Measurements from ENCODE around the gene PEAK1. TPM values are rescaled to one million over a fixed set of nuclear protein-coding genes. Genes with fewer than 3 reads are reported as not detected.

Gene PEAK1
- polyA plus RNA-seq, 2 of the 4 experiments (the other 2 are of a cell fraction) = 7.5 to 13.7 TPM

DNA sequence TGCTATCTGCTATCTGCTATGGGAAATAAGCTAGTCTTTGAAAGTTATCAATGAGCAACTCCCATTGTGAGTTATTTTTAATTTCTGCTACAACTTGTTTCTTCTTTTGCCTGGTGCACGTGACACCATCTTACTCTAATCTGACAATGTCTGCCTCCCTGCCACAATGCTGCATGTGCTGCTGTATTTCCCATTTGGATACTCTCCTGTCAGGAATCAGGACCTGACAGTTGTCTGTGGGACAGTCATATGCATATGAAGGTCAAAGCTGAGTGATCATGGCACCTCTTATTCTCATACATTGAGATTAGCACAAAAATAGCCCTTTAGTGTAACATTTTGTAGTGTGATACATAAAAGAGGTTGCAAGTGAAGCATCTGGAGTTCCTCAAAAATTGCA, 46.6 kb upstream of the PEAK1 start:
- no peak for ATAC-seq
- POLR2A ChIA-PET = no interaction called here
- no peak for DNase-seq (ENCODE audit: low read depth in 1 of 2, low spot score in 1 of 2)
- no peaks in the 10 kb centered on the region for H3K9me3 ChIP-seq
- H3K4me3 ChIP-seq = no peak overlapping the region
- no peak overlapping the region for H3K27ac ChIP-seq
- FAIRE-seq = no peak
- CTCF ChIA-PET = interaction anchor here (0.8 kb wide), 1 partner anchor 40 kb away, joined by 3 read pairs; no protein-coding TSS in a partner anchor
- H3K4me1 ChIP-seq = peaks cover 15% of the 10 kb centered on the region
- H3K4me2 ChIP-seq = no peak overlapping the region
- 94% methylated on average over 1 of the region's 1 CpG for WGBS (ENCODE audit: missing lambda C conversion rate)
- TF ChIP-seq KDM1A (IDR thresholded peaks at IDR 0.05; ENCODE audit: low read depth) = no peak
- TF ChIP-seq NR3C1 (IDR thresholded peaks at IDR 0.05) = no peak
- no peak for TF ChIP-seq JUNB (IDR thresholded peaks at IDR 0.05)
- TF ChIP-seq SMC3 (IDR thresholded peaks at IDR 0.05) = no peak
- TF ChIP-seq FOSB (CRISPR knock-in tag; IDR thresholded peaks at IDR 0.05) = no peak
- TF ChIP-seq HDAC2 (IDR thresholded peaks at IDR 0.05) = no peak
- no peak for TF ChIP-seq RCOR1 (IDR thresholded peaks at IDR 0.05; ENCODE audit: low read depth, low read length)
- no peak for TF ChIP-seq PHF8 (IDR thresholded peaks at IDR 0.05; ENCODE audit: borderline replicate concordance, low read depth)
- TF ChIP-seq HOXA7 (CRISPR knock-in tag; IDR thresholded peaks at IDR 0.05) = no peak
- no peak for TF ChIP-seq ESRRA (IDR thresholded peaks at IDR 0.05; ENCODE audit: borderline replicate concordance, low read length)
- TF ChIP-seq, protein P1, sequence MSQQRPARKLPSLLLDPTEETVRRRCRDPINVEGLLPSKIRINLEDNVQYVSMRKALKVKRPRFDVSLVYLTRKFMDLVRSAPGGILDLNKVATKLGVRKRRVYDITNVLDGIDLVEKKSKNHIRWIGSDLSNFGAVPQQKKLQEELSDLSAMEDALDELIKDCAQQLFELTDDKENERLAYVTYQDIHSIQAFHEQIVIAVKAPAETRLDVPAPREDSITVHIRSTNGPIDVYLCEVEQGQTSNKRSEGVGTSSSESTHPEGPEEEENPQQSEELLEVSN (IDR thresholded peaks at IDR 0.05; ENCODE audit: borderline replicate concordance, low read depth) = no peak
- no peak for TF ChIP-seq SREBF2 (IDR thresholded peaks at IDR 0.05)
- TF ChIP-seq, protein P2, sequence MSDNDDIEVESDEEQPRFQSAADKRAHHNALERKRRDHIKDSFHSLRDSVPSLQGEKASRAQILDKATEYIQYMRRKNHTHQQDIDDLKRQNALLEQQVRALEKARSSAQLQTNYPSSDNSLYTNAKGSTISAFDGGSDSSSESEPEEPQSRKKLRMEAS (IDR thresholded peaks at IDR 0.05) = no peak
- no peak for TF ChIP-seq ZFP36 (IDR thresholded peaks at IDR 0.05; ENCODE audit: borderline replicate concordance, partially characterized antibody)

DNA sequence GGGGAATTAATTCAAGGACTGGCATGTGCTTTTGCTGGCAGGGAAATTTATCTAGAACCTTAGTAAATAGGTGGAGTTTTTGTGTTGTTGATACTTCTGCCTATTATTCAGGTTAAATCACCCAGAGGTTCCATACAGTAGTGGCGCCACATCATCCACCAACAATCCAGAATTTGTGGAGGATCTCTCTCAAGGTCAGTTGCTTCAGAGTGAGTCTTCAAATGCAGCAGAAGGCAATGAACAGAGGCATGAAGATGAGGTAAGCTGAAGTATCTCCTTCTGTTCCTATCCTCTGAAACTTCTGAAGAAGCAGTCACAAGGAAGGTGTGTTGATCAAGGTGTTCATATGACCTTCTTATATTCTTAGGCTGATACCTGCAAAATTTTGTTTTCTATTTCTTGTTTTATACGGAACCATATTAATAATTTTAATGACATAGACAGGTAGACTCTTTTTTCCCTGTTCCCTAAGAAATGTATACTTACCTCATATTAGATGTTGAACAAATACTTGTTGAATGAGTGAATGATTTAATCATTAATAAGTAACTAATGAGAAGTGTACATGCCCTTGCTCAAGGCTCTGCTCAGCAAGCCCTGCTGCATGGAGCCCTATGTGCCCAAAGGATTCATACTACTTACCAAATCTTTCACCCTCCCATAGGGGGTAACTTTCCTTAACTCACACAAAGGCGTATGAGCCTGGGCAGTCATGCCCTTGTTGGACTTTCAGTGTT, 44.4 kb upstream of the PEAK1 start:
- ChIA-PET POLR2A (no interaction called here), CTCF (interaction anchor here (1.1 kb wide), 1 partner anchor 45 kb away, joined by 4 read pairs; no protein-coding TSS in a partner anchor)
- peaks cover 15% of the 10 kb centered on the region for H3K4me1 ChIP-seq
- no peak overlapping the region for H3K4me3 ChIP-seq
- FAIRE-seq (no peak), ATAC-seq (peak; percentile 43 to 74; a peak in 5 of 6 replicates), DNase-seq (ENCODE audit: low read depth in 1 of 2, low spot score in 1 of 2) (peak in 1 of 2 experiments; percentile 24)
- H3K4me2 ChIP-seq = peak overlapping the region; percentile 32
- H3K9me3 ChIP-seq = no peaks in the 10 kb centered on the region
- 0 out of 6 replicates have a peak overlapping the region, but pooled peaks of 1 of the 2 experiments have one; percentile 33 for H3K27ac ChIP-seq
- 72% methylated on average over 3 of the region's 3 CpGs for WGBS (ENCODE audit: missing lambda C conversion rate)
- 0 out of 2 replicates have a peak, but pooled peaks have one; percentile 20 for TF ChIP-seq RFX5 (IDR thresholded peaks at IDR 0.05)
- TF ChIP-seq EHMT2 (IDR thresholded peaks at IDR 0.05; ENCODE audit: low read depth) = no peak

DNA sequence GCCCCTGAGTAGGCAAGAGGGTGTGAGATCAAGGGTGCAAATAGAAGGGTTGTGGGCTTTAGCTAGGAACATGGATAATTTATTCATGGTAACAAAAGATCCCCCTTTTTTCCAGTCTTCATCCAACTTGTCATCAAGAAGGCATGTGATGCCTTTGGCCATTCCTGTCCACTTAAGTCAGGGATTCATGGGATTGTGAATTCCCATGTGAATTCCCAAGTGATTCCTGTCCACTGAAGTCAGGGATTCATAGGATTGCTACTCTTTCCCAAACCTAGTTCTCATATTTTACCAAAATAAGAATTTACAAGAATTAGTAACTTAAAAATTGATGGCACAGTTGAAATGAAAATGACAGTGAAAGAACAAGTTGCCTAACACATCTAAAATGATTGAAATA, 41.6 kb upstream of the PEAK1 start:
- DNase-seq (ENCODE audit: low read depth in 1 of 2, low spot score in 1 of 2) = no peak
- no peak overlapping the region for H3K4me3 ChIP-seq
- ChIA-PET POLR2A (no interaction called here), CTCF (interaction anchor here (1.0 kb wide), 1 partner anchor 20 kb away, joined by 3 read pairs; no protein-coding TSS in a partner anchor)
- TF ChIP-seq CHD2 (IDR thresholded peaks at IDR 0.05; ENCODE audit: low read length, partially characterized antibody) = no peak
- no peak for TF ChIP-seq TFCP2L1 (CRISPR knock-in tag; IDR thresholded peaks at IDR 0.05)
- TF ChIP-seq POLR2A (IDR thresholded peaks at IDR 0.05; ENCODE audit: low read length) = no peak
- TF ChIP-seq, protein P3, sequence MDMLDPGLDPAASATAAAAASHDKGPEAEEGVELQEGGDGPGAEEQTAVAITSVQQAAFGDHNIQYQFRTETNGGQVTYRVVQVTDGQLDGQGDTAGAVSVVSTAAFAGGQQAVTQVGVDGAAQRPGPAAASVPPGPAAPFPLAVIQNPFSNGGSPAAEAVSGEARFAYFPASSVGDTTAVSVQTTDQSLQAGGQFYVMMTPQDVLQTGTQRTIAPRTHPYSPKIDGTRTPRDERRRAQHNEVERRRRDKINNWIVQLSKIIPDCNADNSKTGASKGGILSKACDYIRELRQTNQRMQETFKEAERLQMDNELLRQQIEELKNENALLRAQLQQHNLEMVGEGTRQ (IDR thresholded peaks at IDR 0.05) = no peak
- TF ChIP-seq EHMT2 (IDR thresholded peaks at IDR 0.05; ENCODE audit: low read depth) = no peak
- no peak for TF ChIP-seq ZC3H11A (IDR thresholded peaks at IDR 0.05)
- TF ChIP-seq RCOR1 (IDR thresholded peaks at IDR 0.05; ENCODE audit: low read depth, low read length) = no peak
- TF ChIP-seq, protein P4, sequence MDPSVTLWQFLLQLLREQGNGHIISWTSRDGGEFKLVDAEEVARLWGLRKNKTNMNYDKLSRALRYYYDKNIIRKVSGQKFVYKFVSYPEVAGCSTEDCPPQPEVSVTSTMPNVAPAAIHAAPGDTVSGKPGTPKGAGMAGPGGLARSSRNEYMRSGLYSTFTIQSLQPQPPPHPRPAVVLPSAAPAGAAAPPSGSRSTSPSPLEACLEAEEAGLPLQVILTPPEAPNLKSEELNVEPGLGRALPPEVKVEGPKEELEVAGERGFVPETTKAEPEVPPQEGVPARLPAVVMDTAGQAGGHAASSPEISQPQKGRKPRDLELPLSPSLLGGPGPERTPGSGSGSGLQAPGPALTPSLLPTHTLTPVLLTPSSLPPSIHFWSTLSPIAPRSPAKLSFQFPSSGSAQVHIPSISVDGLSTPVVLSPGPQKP (IDR thresholded peaks at IDR 0.05; ENCODE audit: low read depth, low read length) = no peak
- TF ChIP-seq HOXB13 (CRISPR knock-in tag; IDR thresholded peaks at IDR 0.05; ENCODE audit: low read depth) = no peak
- TF ChIP-seq FOSL2 (IDR thresholded peaks at IDR 0.05) = no peak
- TF ChIP-seq FOSL2 (CRISPR knock-in tag; IDR thresholded peaks at IDR 0.05) = no peak
- no peak overlapping the region for H3K4me2 ChIP-seq
- no peaks in the 10 kb centered on the region for H3K9me3 ChIP-seq
- no peak for FAIRE-seq
- no peak for ATAC-seq
- H3K4me1 ChIP-seq = peaks cover 15% of the 10 kb centered on the region
- H3K27ac ChIP-seq = no peak overlapping the region

Measured in A549 (cell line).